ENCODE data around the gene GALNT8. TPM values are rescaled to one million over a fixed set of nuclear protein-coding genes. Genes with fewer than 3 reads are reported as not detected.

The GALNT8 gene
- total and polyA plus RNA-seq, 2 experiments from 2014 or later = 3.8 to 7.7 TPM

DNA sequence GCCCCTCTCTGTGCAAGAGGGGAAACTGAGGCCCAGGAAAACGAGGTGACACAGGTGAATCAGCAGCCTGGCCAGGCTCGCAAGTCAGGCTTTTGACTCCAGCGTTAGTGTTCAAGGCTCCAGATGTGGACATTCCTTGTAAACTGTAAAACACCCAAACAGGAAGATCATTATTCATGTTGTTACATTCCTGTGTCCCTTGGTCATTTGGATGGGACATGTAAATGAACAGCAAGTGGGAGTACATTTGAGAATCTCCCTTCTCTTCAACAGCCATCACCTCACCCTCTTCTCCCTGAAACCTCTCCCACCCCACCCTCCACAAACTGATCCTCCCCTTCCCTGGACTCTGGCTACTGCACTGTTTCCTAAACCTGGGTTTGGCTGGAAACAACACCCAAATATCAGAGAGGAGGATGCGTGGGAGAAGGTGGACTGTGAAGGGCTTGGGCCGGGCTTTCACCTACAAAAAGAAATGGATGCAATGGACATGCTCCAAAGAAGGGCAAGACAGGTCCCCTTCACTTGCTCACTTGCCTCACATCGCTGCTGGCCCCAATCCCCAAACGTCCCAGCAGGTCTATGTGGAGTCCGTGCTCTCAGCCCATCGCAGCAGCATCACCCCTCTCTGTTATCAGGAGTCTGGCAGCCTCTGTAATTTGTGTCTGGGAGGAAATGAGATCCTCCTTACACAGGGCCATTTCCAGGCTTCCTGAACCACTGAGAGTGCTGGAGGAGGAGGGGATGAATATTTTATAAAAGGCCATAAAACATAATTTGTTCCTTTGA, 76.7 kb downstream of the GALNT8 start:
- Histone ChIP-seq H3K27me3 (ENCODE audit: insufficient read depth) (no peaks in the 10 kb centered on the region), H3K27ac (ENCODE audit: low read depth) (no peak overlapping the region), H3K4me2 (no peak overlapping the region), H3K9me2 (ENCODE audit: insufficient read depth) (no peaks in the 10 kb centered on the region), H3F3A (replicated peaks; ENCODE audit: low read depth) (no peaks in the 10 kb centered on the region), H3K36me3 (ENCODE audit: insufficient read depth) (no peaks in the 10 kb centered on the region), H3K4me3 (no peak overlapping the region), H4K20me1 (replicated peaks; ENCODE audit: insufficient read depth) (no peaks in the 10 kb centered on the region), H2AFZ (no peak overlapping the region), H3K4me1 (ENCODE audit: insufficient read depth) (no peaks in the 10 kb centered on the region), H3K79me2 (replicated peaks; ENCODE audit: insufficient read depth) (no peaks in the 10 kb centered on the region)
- H3K4me1 Mint-ChIP-seq = no peaks in the 10 kb centered on the region
- H3K4me3 Mint-ChIP-seq = no peak overlapping the region
- peaks cover 2% of the 10 kb centered on the region for H3K27me3 Mint-ChIP-seq (ENCODE audit: insufficient read depth, low read depth, poor library complexity)
- ATAC-seq (no peak), DNase-seq (ENCODE audit: low spot score) (no peak)
- H3K36me3 Mint-ChIP-seq (ENCODE audit: low read depth) = peaks cover 2% of the 10 kb centered on the region; the same call in 2 of the 3 replicates
- H3K9me3 Mint-ChIP-seq = peaks cover under 1% of the 10 kb centered on the region; the same call in 2 of the 3 replicates
- no peak overlapping the region for H3K27ac Mint-ChIP-seq
- no peak for TF ChIP-seq JUNB (IDR thresholded peaks at IDR 0.05; ENCODE audit: unreplicated experiment)
- no peak for TF ChIP-seq EZH2 (IDR thresholded peaks at IDR 0.05; ENCODE audit: low read depth, unreplicated experiment)
- TF ChIP-seq, protein P1, sequence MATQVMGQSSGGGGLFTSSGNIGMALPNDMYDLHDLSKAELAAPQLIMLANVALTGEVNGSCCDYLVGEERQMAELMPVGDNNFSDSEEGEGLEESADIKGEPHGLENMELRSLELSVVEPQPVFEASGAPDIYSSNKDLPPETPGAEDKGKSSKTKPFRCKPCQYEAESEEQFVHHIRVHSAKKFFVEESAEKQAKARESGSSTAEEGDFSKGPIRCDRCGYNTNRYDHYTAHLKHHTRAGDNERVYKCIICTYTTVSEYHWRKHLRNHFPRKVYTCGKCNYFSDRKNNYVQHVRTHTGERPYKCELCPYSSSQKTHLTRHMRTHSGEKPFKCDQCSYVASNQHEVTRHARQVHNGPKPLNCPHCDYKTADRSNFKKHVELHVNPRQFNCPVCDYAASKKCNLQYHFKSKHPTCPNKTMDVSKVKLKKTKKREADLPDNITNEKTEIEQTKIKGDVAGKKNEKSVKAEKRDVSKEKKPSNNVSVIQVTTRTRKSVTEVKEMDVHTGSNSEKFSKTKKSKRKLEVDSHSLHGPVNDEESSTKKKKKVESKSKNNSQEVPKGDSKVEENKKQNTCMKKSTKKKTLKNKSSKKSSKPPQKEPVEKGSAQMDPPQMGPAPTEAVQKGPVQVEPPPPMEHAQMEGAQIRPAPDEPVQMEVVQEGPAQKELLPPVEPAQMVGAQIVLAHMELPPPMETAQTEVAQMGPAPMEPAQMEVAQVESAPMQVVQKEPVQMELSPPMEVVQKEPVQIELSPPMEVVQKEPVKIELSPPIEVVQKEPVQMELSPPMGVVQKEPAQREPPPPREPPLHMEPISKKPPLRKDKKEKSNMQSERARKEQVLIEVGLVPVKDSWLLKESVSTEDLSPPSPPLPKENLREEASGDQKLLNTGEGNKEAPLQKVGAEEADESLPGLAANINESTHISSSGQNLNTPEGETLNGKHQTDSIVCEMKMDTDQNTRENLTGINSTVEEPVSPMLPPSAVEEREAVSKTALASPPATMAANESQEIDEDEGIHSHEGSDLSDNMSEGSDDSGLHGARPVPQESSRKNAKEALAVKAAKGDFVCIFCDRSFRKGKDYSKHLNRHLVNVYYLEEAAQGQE (IDR thresholded peaks at IDR 0.05; ENCODE audit: unreplicated experiment) = no peak
- TF ChIP-seq ZNF114 (CRISPR knock-in tag; IDR thresholded peaks at IDR 0.05) = no peak
- no peak for TF ChIP-seq STAT1 (IDR thresholded peaks at IDR 0.05; ENCODE audit: unreplicated experiment)
- TF ChIP-seq, protein P2, sequence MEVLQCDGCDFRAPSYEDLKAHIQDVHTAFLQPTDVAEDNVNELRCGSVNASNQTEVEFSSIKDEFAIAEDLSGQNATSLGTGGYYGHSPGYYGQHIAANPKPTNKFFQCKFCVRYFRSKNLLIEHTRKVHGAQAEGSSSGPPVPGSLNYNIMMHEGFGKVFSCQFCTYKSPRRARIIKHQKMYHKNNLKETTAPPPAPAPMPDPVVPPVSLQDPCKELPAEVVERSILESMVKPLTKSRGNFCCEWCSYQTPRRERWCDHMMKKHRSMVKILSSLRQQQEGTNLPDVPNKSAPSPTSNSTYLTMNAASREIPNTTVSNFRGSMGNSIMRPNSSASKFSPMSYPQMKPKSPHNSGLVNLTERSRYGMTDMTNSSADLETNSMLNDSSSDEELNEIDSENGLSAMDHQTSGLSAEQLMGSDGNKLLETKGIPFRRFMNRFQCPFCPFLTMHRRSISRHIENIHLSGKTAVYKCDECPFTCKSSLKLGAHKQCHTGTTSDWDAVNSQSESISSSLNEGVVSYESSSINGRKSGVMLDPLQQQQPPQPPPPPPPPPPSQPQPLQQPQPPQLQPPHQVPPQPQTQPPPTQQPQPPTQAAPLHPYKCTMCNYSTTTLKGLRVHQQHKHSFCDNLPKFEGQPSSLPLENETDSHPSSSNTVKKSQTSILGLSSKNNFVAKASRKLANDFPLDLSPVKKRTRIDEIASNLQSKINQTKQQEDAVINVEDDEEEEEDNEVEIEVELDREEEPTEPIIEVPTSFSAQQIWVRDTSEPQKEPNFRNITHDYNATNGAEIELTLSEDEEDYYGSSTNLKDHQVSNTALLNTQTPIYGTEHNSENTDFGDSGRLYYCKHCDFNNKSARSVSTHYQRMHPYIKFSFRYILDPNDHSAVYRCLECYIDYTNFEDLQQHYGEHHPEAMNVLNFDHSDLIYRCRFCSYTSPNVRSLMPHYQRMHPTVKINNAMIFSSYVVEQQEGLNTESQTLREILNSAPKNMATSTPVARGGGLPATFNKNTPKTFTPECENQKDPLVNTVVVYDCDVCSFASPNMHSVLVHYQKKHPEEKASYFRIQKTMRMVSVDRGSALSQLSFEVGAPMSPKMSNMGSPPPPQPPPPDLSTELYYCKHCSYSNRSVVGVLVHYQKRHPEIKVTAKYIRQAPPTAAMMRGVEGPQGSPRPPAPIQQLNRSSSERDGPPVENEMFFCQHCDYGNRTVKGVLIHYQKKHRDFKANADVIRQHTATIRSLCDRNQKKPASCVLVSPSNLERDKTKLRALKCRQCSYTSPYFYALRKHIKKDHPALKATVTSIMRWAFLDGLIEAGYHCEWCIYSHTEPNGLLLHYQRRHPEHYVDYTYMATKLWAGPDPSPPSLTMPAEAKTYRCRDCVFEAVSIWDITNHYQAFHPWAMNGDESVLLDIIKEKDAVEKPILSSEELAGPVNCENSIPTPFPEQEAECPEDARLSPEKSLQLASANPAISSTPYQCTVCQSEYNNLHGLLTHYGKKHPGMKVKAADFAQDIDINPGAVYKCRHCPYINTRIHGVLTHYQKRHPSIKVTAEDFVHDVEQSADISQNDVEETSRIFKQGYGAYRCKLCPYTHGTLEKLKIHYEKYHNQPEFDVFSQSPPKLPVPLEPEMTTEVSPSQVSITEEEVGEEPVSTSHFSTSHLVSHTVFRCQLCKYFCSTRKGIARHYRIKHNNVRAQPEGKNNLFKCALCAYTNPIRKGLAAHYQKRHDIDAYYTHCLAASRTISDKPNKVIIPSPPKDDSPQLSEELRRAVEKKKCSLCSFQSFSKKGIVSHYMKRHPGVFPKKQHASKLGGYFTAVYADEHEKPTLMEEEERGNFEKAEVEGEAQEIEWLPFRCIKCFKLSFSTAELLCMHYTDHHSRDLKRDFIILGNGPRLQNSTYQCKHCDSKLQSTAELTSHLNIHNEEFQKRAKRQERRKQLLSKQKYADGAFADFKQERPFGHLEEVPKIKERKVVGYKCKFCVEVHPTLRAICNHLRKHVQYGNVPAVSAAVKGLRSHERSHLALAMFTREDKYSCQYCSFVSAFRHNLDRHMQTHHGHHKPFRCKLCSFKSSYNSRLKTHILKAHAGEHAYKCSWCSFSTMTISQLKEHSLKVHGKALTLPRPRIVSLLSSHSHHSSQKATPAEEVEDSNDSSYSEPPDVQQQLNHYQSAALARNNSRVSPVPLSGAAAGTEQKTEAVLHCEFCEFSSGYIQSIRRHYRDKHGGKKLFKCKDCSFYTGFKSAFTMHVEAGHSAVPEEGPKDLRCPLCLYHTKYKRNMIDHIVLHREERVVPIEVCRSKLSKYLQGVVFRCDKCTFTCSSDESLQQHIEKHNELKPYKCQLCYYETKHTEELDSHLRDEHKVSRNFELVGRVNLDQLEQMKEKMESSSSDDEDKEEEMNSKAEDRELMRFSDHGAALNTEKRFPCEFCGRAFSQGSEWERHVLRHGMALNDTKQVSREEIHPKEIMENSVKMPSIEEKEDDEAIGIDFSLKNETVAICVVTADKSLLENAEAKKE (CRISPR knock-in tag; IDR thresholded peaks at IDR 0.05) = no peak
- no peak for TF ChIP-seq POLR2AphosphoS5 (IDR thresholded peaks at IDR 0.05; ENCODE audit: low read depth)
- no peak for TF ChIP-seq EZH2phosphoT487 (IDR thresholded peaks at IDR 0.05; ENCODE audit: unreplicated experiment)
- TF ChIP-seq CREB1 (CRISPR knock-in tag; IDR thresholded peaks at IDR 0.05; ENCODE audit: low read depth) = no peak
- TF ChIP-seq, protein P3, sequence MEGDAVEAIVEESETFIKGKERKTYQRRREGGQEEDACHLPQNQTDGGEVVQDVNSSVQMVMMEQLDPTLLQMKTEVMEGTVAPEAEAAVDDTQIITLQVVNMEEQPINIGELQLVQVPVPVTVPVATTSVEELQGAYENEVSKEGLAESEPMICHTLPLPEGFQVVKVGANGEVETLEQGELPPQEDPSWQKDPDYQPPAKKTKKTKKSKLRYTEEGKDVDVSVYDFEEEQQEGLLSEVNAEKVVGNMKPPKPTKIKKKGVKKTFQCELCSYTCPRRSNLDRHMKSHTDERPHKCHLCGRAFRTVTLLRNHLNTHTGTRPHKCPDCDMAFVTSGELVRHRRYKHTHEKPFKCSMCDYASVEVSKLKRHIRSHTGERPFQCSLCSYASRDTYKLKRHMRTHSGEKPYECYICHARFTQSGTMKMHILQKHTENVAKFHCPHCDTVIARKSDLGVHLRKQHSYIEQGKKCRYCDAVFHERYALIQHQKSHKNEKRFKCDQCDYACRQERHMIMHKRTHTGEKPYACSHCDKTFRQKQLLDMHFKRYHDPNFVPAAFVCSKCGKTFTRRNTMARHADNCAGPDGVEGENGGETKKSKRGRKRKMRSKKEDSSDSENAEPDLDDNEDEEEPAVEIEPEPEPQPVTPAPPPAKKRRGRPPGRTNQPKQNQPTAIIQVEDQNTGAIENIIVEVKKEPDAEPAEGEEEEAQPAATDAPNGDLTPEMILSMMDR (conservative IDR thresholded peaks at IDR 0.05; ENCODE audit: low read depth in 2 of 2) = no peak
- no peak for TF ChIP-seq ZNF331 (CRISPR knock-in tag; IDR thresholded peaks at IDR 0.05; ENCODE audit: low read depth)
- TF ChIP-seq, protein P4, sequence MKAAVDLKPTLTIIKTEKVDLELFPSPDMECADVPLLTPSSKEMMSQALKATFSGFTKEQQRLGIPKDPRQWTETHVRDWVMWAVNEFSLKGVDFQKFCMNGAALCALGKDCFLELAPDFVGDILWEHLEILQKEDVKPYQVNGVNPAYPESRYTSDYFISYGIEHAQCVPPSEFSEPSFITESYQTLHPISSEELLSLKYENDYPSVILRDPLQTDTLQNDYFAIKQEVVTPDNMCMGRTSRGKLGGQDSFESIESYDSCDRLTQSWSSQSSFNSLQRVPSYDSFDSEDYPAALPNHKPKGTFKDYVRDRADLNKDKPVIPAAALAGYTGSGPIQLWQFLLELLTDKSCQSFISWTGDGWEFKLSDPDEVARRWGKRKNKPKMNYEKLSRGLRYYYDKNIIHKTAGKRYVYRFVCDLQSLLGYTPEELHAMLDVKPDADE (IDR thresholded peaks at IDR 0.05) = no peak
- TF ChIP-seq NANOG (IDR thresholded peaks at IDR 0.05; ENCODE audit: borderline replicate concordance) = no peak
